Panc1 (cell line): ENCODE data around the gene CIP2A.

ENCODE experiments used
- CTCF ChIP-seq: fragments of 450-650 bp; IDR thresholded peaks from 2 replicates; pipeline ENCODE4 v1.5.1; 2017; ENCODE audit warnings: mild to moderate bottlenecking
- POLR2AphosphoS5 ChIP-seq: IDR thresholded peaks from 2 replicates; pipeline ENCODE4 v1.6.1; 2012; ENCODE audit warnings: mild to moderate bottlenecking, low read depth, low read length, moderate library complexity
- REST ChIP-seq, 2 experiments: IDR thresholded peaks; 2 replicates each; pipeline ENCODE4 v1.6.1; 2011 to 2012; ENCODE audit warnings: low read depth in 2 of 2, control low read depth in 1 of 2, low read length in 1 of 2, mild to moderate bottlenecking in 1 of 2, moderate library complexity in 1 of 2; ENCODE audit not compliant: insufficient read depth in 1 of 2

- TF ChIP-seq CTCF (no peak), POLR2AphosphoS5 (no peak), REST (IDR thresholded peaks at IDR 0.05; ENCODE audit: insufficient read depth in 1 of 2, low read depth in 2 of 2, low read length in 1 of 2) (no peak)
Measured at GRCh38 chr3:108538083-108538482, 51.2 kb downstream of the CIP2A start.
